Muscle of back (tissue), 11 donors: ENCODE measurements around the gene CLEC4M. TPM values are rescaled to one million over a fixed set of nuclear protein-coding genes. Genes with fewer than 3 reads are reported as not detected.
"Not testable (repeated sequence)": the region's sequence is repeated elsewhere in the genome, so short reads cannot be mapped to it uniquely, and the experiment has no call there.

ENCODE experiments used
- DNase-seq, 3 donors: peaks; one replicate each; pipeline versions ENCODE4 v3.0.0 to v3.0.0-alpha.2; 2013
- polyA plus RNA-seq, 10 donors: library from polyadenylated mRNA; unstranded; fragments of 120-200 nt; gene quantifications; one replicate each; pipeline ENCODE4 v1.2.1, GENCODE V29; 2013; ENCODE audit not compliant: insufficient read length in 10 of 10

Gene CLEC4M
- polyA plus RNA-seq, 10 donors = 0.11 to 0.56 (median 0.26) TPM; not detected in 3

DNA sequence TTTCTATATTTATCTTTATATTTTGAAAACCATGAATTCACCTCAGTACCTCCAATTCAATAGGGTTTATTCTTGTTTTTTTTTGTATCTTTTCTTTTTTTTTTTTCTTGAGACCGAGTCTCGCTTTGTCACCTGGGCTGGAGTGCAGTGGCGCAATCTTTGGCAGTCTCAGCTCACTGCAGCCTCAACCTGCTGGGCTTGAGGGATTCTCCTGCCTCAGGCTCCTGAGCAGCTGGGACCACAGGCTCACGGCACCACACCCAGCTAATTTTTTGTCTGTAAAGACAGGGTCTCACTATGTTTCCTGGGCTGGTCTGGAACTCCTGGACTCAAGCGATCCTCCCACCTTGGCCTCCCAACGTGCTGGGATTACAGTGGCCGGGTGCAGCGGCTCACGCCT, 43.8 kb downstream of the CLEC4M start:
- DNase-seq = no peak

DNA sequence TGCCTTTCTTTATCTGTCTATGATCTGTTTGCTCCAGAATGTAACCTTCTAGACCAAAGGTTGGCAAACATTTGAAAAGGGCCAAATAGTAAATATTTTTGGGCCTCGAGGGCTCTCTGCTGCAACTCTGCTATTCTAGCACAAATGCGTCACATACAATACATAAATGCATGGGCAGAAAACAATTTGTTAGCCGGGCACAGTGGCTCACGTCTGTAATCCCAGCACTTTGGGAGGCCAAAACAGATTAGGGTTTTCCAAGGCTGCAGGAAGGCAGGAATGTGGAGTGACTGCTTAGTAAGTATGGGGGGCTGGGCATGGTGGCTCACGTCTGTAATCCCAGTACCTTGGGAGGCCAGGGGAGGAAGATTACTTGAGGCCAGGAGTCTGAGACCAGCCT, 45.1 kb downstream of the CLEC4M start:
- no peak for DNase-seq

DNA sequence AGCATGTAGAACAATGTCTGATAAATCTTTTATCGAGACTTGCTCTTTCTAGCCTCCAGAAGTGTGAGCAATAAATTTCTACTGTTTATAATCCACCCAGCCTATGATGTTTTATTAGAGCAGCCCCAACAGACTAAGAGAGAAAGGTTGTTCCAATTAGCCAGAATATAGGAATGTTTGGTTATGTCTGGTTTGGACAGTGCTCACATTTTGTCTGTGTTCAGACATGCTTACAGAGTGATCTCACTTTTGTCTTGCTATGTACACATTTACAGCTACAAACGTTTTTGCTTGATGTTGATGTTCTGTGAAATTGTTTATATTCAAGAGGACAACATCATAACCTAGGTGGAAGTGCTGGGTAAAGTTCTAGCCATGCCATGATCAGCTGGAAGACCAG, 48.9 kb downstream of the CLEC4M start:
- DNase-seq = no peak

- no peak for DNase-seq
Measured at GRCh38 chr19:7815325-7815724, 52.3 kb downstream of the CLEC4M start.

GRCh38 chr19:7816040-7816439, 53.0 kb downstream of the CLEC4M start:
- not testable (repeated sequence) for DNase-seq

DNA sequence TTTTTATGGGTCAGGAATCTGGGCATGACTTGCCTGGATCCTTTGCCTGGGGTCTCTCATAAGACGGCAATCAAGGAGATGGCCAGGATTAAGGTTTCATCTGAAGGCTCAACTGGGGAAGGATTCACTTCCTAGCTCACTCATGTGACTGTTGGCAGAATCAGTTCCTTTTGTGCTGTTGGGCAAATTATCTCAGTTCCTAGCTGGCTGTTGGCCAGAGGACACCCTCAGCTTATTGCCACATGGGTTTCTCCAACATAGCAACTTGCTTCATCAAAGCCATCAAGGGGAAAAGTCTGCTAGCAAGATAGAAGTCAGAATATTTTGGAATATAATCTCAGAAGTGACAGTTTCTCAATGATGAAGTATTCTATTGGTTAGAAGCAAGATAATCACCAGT, 54.8 kb downstream of the CLEC4M start:
- no peak for DNase-seq

DNA sequence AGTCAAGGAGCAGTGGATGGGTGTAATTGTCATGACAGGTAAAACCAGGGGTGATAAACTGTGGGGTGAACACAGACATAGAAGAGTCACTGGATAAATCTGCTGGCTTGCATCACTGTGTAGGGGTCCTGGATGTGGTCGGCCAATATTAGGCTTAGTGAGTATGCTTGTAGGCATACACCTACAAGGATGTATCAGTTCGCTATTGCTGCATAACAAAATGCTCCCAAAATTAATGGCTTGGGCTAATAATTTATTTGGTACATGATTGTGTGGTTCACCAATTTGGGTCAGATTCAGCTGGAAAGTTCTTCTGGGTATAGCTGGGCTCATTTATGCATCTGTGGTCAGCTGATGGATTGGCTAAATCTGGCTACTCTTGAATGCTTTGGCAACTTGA, 55.8 kb downstream of the CLEC4M start:
- DNase-seq = no peak

Other genes with a start within 250 kb of the CLEC4M start
- 10 to 100 TPM; 35.8 to 55.2 (median 41.5) TPM for gene ZNF358, start 247.1 kb upstream of the CLEC4M start, polyA plus RNA-seq
- 10 to 100 TPM in 9 of 10 donors, 1 to 10 TPM in 1; 8.2 to 13.8 (median 12.0) TPM for gene MCOLN1, start 240.6 kb upstream of the CLEC4M start, polyA plus RNA-seq
- gene PNPLA6, start 227.5 kb upstream of the CLEC4M start, polyA plus RNA-seq = 10 to 100 TPM; 24.2 to 32.7 (median 27.4) TPM
- 1 to 10 TPM in 2 of 10 donors, under 1 TPM in 7, not detected in 1; 0.05 to 2.0 (median 0.24) TPM for gene CAMSAP3, start 167.4 kb upstream of the CLEC4M start, polyA plus RNA-seq
- gene XAB2, start 133.7 kb upstream of the CLEC4M start, polyA plus RNA-seq = 10 to 100 TPM; 18.7 to 29.6 (median 23.1) TPM
- gene PET100, start 133.4 kb upstream of the CLEC4M start, polyA plus RNA-seq = 10 to 100 TPM; 48.6 to 90.3 (median 69.3) TPM
- under 1 TPM in 1 of 10 donors, not detected in 9; 0.26 TPM for gene PCP2, start 129.5 kb upstream of the CLEC4M start, polyA plus RNA-seq
- 1 to 10 TPM; 2.1 to 7.9 (median 6.0) TPM for gene STXBP2, start 126.1 kb upstream of the CLEC4M start, polyA plus RNA-seq
- 1 to 10 TPM; 1.1 to 3.6 (median 2.4) TPM for gene RETN, start 94.2 kb upstream of the CLEC4M start, polyA plus RNA-seq
- under 1 TPM in 6 of 10 donors, not detected in 4; 0.10 to 0.38 (median 0.28) TPM for gene MCEMP1, start 86.2 kb upstream of the CLEC4M start, polyA plus RNA-seq
- gene TRAPPC5, start 82.4 kb upstream of the CLEC4M start, polyA plus RNA-seq = 10 to 100 TPM; 26.0 to 45.4 (median 32.8) TPM
- gene FCER2, start 61.1 kb upstream of the CLEC4M start, polyA plus RNA-seq = under 1 TPM in 9 of 10 donors, not detected in 1; 0.22 to 0.97 (median 0.48) TPM
- gene CLEC4G, start 31.1 kb upstream of the CLEC4M start, polyA plus RNA-seq = under 1 TPM in 4 of 10 donors, not detected in 6; 0.17 to 0.29 (median 0.24) TPM
- gene CD209, start 15.7 kb upstream of the CLEC4M start, polyA plus RNA-seq = 1 to 10 TPM; 2.2 to 4.5 (median 3.7) TPM
- 10 to 100 TPM; 11.1 to 14.8 (median 13.3) TPM for gene EVI5L, start 67.0 kb downstream of the CLEC4M start, polyA plus RNA-seq
- under 1 TPM; 0.07 to 0.49 (median 0.30) TPM for gene PRR36, start 111.1 kb downstream of the CLEC4M start, polyA plus RNA-seq
- gene LRRC8E, start 125.3 kb downstream of the CLEC4M start, polyA plus RNA-seq = under 1 TPM in 7 of 10 donors, not detected in 3; 0.11 to 0.61 (median 0.27) TPM
- gene MAP2K7, start 140.6 kb downstream of the CLEC4M start, polyA plus RNA-seq = 10 to 100 TPM; 14.9 to 24.6 (median 20.6) TPM
- gene TGFBR3L, start 151.6 kb downstream of the CLEC4M start, polyA plus RNA-seq = under 1 TPM in 5 of 10 donors, not detected in 5; 0.23 to 0.52 (median 0.46) TPM
- gene SNAPC2, start 157.1 kb downstream of the CLEC4M start, polyA plus RNA-seq = 10 to 100 TPM; 11.0 to 20.7 (median 15.7) TPM
- gene CTXN1, start 162.9 kb downstream of the CLEC4M start, polyA plus RNA-seq = 1 to 10 TPM in 9 of 10 donors, under 1 TPM in 1; 0.85 to 3.4 (median 2.5) TPM
- 10 to 100 TPM; 34.7 to 49.3 (median 45.3) TPM for gene TIMM44, start 180.4 kb downstream of the CLEC4M start, polyA plus RNA-seq
- gene ELAVL1, start 242.4 kb downstream of the CLEC4M start, polyA plus RNA-seq = 10 to 100 TPM; 48.9 to 67.5 (median 53.6) TPM